22Rv1 (cell line): ENCODE data around the gene RIN2.

Experiments
- CTCF ChIP-seq: fragments of 450-650 bp; IDR thresholded peaks from 2 replicates; pipeline ENCODE4 v1.5.1; 2017; ENCODE audit warnings: mild to moderate bottlenecking
- ZFX ChIP-seq: fragments of 450-650 bp; IDR thresholded peaks from 2 replicates; pipeline ENCODE4 v1.6.1; 2017; ENCODE audit warnings: antibody characterized with exemption, borderline replicate concordance

- TF ChIP-seq CTCF (no peak), ZFX (no peak)
Measured at GRCh38 chr20:19806806-19807190, 48.7 kb downstream of the RIN2 start.
